Fibroblast of the conjunctiva (primary cell): ENCODE measurements around the gene LCOR.
"Not testable (repeated sequence)": the region's sequence is repeated elsewhere in the genome, so short reads cannot be mapped to it uniquely, and the experiment has no call there.

Experiments used
- DNase-seq: peaks from one replicate; pipeline ENCODE4 v3.0.0-alpha.2; 2010; ENCODE audit warnings: low read depth

Gene LCOR

DNA sequence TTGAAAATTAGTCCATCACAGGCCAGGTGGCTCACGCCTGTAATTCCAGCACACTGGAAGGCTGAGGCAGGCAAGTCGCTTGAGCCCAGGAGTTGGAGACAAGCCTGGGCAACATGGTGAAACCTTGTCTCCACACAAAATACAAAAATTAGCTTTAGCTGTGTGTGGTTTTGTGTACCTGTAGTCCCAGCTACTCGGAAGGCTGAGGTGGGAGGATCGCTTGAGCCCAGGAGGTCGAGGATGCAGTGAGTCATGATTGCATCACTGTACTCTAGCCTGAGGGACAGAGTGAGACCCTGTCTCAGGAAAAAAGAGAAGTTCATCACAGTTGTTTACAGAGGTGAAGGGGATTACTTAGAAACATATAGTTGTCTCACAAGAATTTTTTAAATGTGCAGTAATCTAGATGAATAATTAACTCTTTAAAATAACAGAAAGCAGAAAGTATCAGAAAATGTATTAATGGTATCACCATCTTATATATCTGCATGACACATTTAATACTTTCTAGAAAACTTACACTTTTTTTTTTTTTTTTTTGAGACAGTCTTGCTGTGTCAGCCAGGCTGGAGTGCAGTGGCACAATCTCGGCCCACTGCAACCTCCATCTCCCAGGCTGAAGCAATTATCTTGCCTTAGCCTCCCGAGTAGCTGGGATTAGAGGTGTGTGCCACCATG, 8.9 kb downstream of the LCOR start:
- no peak for DNase-seq

DNA sequence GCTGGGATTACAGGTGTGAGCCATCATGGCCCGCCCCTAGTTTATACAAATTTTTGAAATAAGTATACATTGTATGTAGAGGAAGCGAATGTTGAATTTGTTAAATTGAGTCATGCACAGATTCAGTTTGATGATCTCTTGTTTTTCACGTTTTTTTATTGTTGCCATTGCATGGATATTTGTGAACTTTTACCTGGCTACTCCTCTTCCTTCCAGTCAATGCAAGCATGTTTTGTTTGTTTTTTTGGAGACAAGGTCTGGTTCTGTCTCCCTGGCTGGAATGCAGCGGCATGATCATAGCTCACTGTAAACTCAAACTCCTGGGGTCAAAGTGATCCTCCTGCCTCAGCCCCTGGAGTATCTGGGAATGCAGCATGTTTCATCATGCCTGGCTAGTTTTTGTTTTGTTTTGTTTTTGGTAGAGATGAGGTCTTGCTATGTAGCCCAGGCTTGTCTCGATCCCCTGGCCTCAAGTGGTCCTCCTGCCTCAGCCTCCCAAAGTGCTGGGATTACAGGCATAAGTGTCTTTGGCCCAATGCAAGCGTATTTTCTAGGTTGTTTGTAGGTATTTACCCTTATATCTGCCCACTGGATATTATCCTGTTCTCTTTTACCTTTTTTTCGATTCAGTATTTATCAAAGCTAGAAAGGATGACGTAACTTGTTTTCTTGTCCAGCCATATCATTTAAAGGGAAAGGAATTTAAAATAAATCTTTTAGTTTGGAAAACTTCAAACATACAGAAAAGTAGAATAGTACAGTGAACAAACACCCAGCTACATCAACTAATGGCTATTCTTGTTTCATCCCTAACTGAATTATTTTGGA, 11.0 kb downstream of the LCOR start:
- DNase-seq: no peak

DNA sequence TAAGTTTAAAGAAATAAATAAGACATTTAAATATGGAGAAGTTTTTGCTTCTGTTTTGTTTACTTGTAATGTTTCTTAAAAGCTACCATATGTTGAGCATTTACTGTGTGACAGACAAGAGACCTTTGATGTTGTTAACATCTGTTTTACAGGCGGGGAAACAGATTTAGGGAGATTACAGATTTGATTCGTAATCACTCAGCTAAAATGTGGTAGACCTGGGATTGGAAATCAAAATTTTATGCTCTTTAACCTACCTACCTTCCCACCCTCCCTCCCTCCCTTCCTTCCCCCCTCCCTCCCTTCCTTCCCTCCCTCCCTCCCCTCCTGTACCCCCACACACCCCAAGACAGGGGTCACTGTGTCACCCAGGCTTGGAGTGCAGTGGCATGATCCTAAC, 11.7 kb downstream of the LCOR start:
- no peak for DNase-seq

DNA sequence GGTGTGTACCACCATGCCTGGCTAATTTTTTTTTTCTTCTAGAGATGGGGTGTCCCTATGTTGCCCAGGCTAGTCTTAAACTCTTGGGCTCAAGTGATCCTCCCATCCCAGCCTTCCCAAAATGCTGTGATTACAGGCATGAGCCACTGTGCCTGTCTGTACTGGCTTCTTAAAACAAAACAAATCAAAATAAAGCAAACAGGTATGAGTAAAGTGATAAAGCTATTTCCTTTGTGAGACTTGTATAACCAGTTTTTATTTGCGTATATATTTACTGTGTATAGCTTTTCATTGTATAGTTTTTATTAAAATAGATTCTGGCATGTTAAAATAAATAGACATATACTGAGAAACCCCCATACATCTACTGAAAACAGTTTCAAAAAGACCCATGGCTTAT, 14.3 kb downstream of the LCOR start:
- no peak for DNase-seq

DNA sequence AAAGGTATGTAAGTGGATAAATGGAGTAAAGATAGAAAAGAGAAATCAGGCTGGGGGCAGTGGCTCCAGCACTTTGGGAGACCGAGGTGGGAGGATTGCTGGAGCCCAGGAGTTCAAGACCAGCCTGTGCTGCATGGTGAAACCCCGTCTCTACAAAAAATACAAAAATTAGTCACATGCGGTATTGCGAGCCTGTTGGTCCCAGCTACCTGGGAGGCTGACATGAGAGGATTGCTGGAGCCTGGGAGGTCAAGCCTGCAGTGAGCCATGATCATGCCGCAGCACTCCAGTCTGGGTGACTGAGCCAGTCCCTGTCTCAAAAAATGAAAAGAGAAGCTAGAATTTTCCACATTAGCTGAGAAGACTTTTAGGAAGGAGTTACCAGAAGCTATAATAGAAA, 14.8 kb downstream of the LCOR start:
- no peak for DNase-seq

DNA sequence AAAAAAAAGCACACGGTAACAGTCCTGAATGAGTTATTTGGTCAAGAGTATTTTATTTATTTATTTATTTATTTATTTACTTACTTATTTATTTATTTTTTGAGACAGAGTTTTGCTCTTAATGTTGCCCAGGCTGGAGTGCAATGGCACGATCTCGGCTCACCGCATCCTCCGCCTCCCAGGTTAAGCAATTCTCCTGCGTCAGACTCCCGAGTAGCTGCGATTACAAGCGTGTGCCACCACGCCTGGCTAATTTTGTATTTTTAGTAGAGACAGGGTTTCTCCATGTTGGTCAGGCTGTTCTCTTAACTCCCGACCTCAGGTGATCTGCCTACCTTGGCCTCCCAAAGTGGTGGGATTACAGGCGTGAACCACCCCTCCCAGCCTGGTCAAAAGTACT, 15.3 kb downstream of the LCOR start:
- not testable (repeated sequence) for DNase-seq

DNA sequence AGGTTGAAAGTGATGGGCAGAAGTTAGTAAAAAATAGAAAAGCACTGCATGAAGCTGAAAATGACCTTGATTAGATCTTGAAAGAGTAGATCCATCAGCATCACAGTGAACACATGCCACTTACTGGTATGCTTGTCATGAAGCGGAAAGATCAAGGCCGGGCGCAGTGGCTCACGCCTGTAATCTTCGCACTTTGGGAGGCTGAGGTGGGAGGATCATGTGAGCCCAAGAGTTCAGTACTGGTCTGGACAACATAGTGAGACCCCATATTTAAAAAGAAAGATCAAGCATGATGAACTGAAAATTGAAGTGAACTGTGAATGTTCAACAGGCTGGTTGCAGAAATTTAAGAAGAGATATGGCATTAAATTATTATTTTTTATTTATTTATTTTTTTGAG, 18.0 kb downstream of the LCOR start:
- no peak for DNase-seq

DNA sequence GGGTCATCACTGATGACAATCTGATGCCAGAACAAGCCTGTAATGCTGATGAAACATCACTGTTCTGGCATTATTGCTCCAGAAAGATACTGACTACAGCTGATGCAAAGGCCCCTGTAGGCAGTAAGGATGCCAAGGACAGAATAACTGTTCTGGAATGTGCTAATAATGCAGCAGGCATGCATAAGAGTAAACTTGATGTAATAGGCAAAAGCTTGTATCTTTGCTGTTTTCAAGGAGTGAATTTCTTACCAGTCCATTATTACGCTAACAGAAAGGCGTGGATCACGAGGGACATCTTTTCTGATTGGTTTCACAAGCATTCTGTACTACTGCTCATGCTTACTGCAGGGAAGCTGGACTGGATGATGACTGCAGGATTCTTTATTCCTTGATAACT, 18.7 kb downstream of the LCOR start:
- peak; percentile 95 for DNase-seq

DNA sequence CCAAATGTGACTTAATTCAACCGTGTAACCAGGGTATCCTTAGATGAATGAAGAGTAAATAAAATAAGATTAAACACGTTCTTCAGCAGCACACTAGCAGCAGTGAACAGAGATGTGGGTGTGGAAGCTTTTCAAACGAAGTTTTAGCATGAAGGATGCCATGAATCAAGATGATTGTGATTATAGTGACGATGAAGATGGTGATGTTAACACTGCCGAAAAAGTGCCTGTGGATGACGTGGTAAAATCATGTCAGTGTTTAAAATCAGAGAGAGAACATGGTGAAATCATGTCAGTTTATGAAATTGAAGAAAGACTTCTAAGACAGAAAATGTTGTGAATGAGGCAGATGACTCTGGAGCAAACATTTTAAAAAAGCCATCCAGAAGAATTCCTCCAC, 19.2 kb downstream of the LCOR start:
- no peak for DNase-seq

DNA sequence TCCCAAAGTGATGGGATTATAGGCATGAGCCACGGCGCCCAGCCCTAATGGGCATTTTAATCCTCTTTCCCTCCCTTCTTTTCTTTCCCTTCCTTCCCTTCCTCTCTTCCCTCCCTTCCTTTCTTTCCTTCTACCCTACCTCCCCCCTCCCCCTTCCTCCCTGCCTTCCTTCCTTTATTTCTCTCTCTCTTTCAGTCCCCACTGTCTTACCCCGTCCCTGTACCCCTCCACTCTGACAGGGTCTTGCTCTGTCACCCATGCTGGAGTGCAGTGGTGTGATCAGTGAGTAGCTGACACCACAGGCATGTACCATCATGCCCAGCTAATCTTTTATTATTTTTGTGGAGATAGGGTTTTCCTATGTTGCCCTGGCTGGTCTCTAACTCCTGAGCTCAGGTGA, 24.2 kb downstream of the LCOR start:
- no peak for DNase-seq

DNA sequence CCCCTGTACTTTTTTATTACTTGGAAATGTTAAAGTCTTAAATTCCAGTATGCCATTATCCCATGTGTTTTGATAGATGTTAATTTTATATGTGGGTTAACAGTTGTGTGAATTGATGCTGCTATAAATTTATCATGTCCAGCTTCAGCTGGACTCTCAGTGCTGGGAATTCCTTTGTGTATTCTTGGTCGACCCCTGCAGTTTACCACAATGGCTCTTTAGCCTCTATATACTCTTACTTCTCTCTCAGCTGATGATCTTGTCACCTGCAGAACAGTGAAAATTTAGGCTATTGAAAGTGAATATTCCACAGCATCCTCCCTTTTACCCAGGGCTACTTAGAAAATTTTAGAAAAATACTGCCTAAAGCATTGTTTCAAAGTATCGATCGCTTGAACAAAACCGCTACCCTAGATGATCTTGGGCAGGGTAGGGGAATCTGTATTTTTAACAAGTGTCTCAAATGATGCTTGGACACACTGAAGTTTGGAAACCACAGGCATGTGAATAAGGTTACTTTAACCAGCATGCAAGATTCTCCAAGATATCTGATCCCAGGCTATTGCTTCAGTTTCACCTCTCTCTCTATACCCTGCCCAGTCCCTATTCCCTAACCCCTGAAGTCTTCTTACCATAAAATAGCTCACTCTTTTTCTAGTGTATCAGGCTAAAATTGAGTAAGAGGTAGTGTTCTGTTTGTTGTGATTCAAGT, 25.4 kb downstream of the LCOR start:
- no peak for DNase-seq

DNA sequence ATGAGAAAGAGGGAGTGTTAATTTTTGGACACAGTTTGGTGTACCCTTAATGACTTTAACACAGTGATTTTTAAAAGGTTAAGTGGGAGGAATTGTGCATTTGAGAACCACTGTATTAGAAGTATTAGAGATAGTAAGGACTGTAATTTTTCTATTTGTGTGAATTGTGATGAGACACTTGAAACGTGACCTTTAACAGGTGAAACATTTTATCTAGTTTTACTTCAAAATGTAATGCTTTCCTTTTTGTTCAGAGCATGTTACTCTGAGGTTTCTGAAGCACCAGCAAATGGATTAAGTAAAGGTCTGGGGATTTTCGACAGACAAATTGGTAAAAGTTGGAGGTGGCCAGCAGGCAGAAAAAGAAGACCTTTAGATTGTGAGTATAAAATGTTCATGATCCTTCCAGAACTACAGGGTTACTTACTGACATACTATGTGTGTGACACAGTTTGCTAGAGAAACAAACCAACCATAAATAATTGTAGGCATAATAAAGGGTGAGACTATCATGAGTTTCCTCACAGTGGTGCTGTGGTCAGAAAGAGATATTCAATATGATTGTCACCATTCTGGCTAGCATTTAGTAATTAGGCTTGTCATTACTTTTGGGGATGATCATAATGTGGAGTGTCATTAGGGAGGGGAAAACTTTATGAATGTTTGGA, 26.1 kb downstream of the LCOR start:
- no peak for DNase-seq

DNA sequence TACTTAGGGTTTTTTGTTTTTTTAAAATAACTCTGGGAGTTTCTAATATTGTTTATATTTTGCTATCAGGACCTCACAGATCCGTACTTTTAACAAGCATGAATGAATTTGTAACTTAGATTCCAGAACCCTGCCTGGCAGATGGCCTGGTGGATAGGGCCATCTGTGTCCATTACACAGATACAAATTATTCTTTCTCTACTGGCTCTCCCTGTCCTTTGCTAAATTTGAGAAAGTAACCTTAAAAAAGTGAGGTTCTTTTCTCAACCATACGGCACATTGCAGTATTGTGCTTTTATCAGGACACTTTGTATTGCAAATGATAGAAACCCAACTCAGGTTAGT, 26.6 kb downstream of the LCOR start:
- no peak for DNase-seq

DNA sequence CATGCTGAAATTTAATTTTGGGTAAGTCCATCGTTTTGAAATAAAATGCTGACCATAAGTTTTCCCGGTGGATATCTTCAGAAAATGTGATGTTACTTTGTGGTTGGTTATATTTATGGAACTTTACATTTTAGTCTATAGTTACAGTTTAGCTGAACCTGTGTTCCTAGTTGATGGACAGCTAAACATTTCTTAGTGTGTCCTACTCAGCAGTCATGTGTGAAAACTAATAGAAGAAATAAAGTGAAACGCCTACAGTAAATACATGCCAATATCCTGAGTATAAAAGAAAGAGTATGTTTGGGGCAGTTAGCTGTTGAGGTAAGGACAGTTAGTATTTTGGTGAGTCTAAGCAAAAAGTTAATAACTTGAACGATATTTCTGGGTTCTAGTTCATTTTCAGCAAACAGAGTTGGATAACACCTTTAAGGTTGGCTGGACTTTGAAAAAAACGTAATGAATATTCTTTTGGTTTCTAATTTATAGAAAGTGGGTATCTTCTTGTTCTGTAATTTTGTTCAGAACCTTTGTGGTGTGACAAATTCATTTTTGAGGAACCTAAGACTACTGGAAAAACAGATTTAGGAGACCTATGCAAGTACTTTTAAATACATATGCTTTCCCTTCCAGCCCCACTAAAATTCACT, 28.7 kb downstream of the LCOR start:
- no peak for DNase-seq

DNA sequence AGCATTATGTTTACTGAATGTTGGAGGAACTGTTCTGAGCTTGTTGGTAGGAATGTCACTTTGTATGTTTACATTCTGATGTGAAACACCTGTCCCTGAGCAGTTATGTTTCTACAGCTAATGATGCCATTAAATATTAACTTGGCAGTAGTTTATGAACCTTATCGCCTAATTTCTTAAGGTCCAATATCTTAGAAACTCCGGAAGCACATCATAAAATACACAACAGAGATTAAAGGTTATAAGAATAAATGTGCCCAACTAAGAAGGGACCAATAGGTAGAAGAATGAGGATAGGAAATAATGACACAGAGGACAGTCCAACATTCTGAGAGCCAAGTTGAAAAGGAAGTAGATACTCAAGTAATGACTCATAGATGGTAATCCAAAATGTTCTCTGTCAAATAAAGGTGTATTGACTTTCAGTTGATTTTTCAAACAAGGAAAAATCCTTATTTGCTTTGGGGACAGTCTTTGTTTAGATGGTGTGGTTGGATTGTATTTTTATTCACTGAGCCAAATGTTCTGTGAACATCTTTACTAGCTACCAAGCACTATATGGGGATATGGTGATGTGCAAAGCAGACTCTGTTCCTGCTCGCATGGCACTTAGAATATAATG, 31.9 kb downstream of the LCOR start:
- no peak for DNase-seq

DNA sequence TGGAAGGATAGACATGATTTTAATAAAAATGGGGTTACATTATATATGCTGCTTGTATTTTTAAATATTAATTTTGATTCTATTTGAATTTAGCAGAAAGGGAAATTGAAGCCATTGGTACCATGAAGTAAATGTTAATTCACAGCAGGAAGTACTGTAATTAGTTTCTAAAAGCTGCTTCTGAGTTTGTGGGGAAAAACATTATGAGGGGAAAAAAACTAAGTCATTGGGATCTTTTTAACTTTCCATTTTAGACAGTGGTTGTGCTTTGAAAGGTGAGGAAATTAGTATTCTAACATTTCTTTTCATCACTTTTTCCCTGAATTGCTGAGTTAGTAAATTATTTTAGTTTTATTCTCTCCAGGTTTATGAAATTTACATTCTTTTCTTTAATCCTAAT, 41.0 kb downstream of the LCOR start:
- DNase-seq: no peak

DNA sequence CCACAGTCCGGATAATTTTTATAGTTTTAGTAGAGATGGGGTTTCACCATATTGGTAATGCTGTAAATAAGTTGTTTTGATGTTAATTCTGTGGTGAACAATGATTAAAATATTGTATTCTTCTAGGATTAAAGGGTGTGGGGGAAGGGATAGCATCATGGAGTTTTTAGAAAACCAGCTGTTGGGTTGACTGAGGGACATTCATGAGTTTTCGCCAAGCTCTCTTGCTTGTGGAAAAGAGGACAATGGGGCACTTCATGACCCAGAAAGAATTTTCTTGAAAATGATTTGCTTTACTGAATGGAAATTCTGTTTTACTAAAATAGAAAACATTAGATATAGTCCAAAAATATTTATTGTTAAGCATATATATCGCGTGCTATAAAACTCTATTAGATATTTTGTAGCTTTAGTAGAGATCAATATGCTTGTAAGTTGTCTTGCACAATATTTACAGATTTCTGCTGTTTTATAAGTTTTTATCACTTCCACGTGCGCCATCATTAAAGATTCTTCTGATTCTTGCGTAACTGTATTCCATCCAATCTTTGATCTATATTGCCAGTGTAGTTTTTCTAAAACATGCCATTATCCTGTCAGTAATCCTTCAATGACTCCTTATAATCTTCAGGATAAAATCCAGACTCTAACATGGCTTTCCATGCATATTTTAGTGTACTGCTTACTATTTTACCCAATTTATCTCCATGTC, 41.8 kb downstream of the LCOR start:
- DNase-seq: no peak

DNA sequence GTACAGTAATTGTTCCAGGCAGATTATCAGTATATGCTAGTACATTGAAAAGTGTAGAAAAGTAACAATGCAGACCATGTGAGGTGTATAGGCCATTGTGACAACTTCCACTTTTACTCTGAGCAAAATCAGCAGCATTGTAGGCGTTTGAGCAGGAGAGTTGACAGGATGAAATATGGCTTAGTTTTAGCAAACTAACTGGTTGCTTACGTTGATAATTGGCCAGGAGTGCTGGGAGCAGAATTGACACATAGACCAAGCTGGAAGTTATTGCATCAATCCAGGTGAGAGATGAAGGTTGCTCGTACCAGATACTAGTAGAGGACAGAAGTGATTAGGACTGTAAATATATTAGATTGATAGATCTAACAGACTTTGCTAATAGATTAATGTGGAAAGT, 46.0 kb downstream of the LCOR start:
- DNase-seq: no peak

DNA sequence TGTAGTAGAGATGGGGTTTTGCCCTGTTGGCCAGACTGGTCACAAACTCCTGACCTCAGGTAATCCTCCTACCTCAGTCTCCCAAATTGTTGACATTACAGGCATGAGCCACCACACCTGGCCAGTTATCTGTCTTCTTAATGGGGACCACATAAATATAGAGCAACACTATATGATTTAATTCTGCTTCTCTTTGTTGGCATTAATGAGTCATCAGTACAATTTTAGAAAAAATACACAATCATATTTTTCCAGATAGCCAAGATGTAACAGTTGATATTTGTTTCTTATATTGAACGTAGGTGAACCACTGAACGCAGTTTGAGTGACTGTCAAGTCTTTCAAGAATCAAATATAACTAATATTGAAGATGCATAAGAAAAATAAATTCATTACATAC, 48.5 kb downstream of the LCOR start:
- no peak for DNase-seq

DNA sequence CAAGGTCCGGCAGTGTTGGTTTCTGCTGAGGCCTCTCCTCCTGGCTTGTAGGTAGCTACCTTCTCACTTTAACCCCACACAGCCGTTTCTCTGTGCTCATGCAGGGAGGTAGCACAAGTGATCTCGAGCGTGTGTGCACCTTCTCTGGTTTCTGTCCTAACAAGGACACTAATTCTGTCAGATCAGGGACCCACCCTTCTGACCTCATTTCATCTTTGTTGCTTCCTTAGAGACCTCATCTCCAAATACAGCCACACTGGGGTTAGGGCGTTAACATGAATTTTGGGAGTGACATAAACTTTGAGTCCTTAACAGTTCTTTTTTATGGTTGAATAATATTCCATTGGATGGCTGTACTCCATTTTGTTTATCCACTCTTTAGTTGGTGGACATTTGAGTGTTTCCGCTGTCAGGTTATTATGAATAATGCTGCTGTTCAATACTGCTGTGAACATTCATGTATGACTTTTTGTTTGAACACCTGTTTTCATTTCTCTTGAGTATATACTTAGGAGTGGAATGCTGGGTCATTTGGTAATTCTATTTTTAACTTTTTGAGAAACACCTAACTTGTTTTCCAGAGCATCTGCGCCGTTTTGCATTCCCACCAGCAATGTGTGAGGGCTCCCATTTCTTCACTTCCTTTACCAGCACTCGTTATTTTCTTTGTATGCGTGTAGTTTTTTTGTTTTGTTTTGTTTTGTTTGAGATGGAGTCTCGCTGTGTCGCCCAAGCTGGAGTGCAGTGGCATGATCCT, 57.5 kb downstream of the LCOR start:
- DNase-seq: no peak

DNA sequence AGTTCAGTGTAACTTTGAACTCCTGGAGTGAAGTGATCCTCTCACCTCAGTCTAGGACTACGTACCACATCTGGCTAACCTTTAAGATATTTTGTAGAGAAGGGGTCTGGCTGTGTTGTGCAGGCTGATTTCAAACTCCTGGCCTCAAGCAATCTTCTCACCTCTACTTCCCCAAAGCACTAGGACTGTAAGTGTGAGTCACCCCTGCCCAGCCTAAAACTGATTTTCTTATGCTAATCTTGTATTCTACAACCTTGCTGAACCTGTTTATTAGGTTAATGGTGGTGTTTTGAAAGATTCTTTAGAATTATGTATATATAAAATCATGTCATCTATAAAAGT, 58.0 kb downstream of the LCOR start:
- DNase-seq: no peak
